SKM-1 (cell line): ENCODE measurements around the gene CITED4.
"Not testable (repeated sequence)": the region's sequence is repeated elsewhere in the genome, so short reads cannot be mapped to it uniquely, and the experiment has no call there.

ENCODE experiments used
- DNase-seq: peaks from one replicate; lab custom pipeline; 2025; ENCODE audit not compliant: unreplicated experiment; lab: John Stamatoyannopoulos, UW

The CITED4 gene

GRCh38 chr1:40862008-40862863, at the start of gene CITED4:
Gene CITED4, minus strand, starts transcription at chr1:40862363. Its CDS starts 236 bp downstream, at chr1:40862127.
- peak; percentile 87 for DNase-seq

- DNase-seq = no peak
Observed at GRCh38 chr1:40911105-40911504, 48.9 kb upstream of the CITED4 start.

- DNase-seq = no peak
Observed at GRCh38 chr1:40909281-40909680, 47.1 kb upstream of the CITED4 start.

GRCh38 chr1:40908350-40908749, 46.2 kb upstream of the CITED4 start:
- DNase-seq = no peak

- DNase-seq = no peak
Observed at GRCh38 chr1:40907899-40908298, 45.7 kb upstream of the CITED4 start.

GRCh38 chr1:40906781-40907400, 44.7 kb upstream of the CITED4 start:
- no peak for DNase-seq

- DNase-seq = no peak
Observed at GRCh38 chr1:40905061-40905460, 42.9 kb upstream of the CITED4 start.

- no peak for DNase-seq
Observed at GRCh38 chr1:40903106-40903505, 40.9 kb upstream of the CITED4 start.

GRCh38 chr1:40901886-40902852, 40.0 kb upstream of the CITED4 start:
- DNase-seq = no peak

- DNase-seq = no peak
Observed at GRCh38 chr1:40899230-40899870, 37.2 kb upstream of the CITED4 start.

- no peak for DNase-seq
Observed at GRCh38 chr1:40898431-40898901, 36.3 kb upstream of the CITED4 start.

GRCh38 chr1:40897513-40897912, 35.4 kb upstream of the CITED4 start:
- DNase-seq = no peak

GRCh38 chr1:40896482-40896881, 34.3 kb upstream of the CITED4 start:
- no peak for DNase-seq

- DNase-seq = no peak
Observed at GRCh38 chr1:40895601-40896000, 33.4 kb upstream of the CITED4 start.

GRCh38 chr1:40894858-40895257, 32.7 kb upstream of the CITED4 start:
- DNase-seq = not testable (repeated sequence)

GRCh38 chr1:40894455-40894854, 32.3 kb upstream of the CITED4 start:
- DNase-seq = no peak

- DNase-seq = no peak
Observed at GRCh38 chr1:40893946-40894345, 31.8 kb upstream of the CITED4 start.

GRCh38 chr1:40892354-40892753, 30.2 kb upstream of the CITED4 start:
- no peak for DNase-seq

- DNase-seq = no peak
Observed at GRCh38 chr1:40890771-40891170, 28.6 kb upstream of the CITED4 start.

GRCh38 chr1:40887652-40888051, 25.5 kb upstream of the CITED4 start:
- no peak for DNase-seq

GRCh38 chr1:40887012-40887378, 24.8 kb upstream of the CITED4 start:
- no peak for DNase-seq
